Activated CD4-positive, alpha-beta T cell treated with anti-CD3 and anti-CD28 coated beads, Interleukin-2, amount 10 ng/mL, durations not matched to agents 24 days and 14 days (primary cell): ENCODE results near the gene PPP1R16B. TPM values are rescaled to one million over a fixed set of nuclear protein-coding genes. Genes with fewer than 3 reads are reported as not detected.
A peak's percentile ranks its signal among the peaks of the same experiment; 100 is the strongest.

Source experiments
- DNase-seq: peaks from one replicate; pipeline ENCODE4 v3.0.0; 2022
- H3K27ac Mint-ChIP-seq: one replicate; pipeline ENCODE4 v1.8.0; 2022; ENCODE audit warnings: mild to moderate bottlenecking, mixed read lengths
- H3K27me3 Mint-ChIP-seq: one replicate; pipeline ENCODE4 v1.8.0; 2022; ENCODE audit warnings: mixed read lengths
- H3K36me3 Mint-ChIP-seq: one replicate; pipeline ENCODE4 v1.8.0; 2022; ENCODE audit warnings: low read depth, mild to moderate bottlenecking, mixed read lengths
- H3K4me1 Mint-ChIP-seq: one replicate; pipeline ENCODE4 v1.8.0; 2021; ENCODE audit warnings: mixed read lengths
- H3K4me3 Mint-ChIP-seq: one replicate; pipeline ENCODE4 v1.8.0; 2022; ENCODE audit warnings: mild to moderate bottlenecking, moderate library complexity, mixed read lengths
- H3K9me3 Mint-ChIP-seq: one replicate; pipeline ENCODE4 v1.8.0; 2021; ENCODE audit warnings: mixed read lengths
- intact Hi-C: fragments of 100-400 bp; cut with micrococcal nuclease; formaldehyde crosslinking; loops from one replicate; pipeline ENCODE4 v1.15.1; 2023
- total RNA-seq: library from RNA; stranded (reverse); gene quantifications from 2 replicates; pipeline ENCODE4 v1.2.3, GENCODE V29; 2022

The PPP1R16B gene
- total RNA-seq, 1 donor from 2014 or later = 133 TPM

DNA sequence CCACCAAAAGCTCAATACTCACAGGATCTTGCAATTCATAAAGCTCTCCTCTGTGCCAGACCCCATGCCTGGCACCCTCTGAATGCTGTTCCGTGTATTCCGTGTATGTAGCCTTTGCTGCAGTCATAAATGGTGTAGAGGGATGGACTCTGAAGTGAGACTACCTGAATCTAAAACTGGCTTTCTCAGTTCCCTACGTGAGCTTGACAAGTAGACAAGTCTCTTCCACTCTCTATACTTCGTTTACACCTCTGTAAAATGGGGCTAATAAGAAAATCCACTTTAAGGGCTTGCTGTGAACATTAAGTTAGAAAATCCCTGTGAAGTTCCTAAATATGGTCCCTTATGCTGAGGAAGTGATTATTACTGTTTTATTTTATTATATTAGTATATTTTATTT, 31.5 kb downstream of the PPP1R16B start:
- no peak for DNase-seq
- Mint-ChIP-seq H3K9me3 (peaks cover 2% of the 10 kb centered on the region), H3K27ac (peak overlapping the region; percentile 54), H3K27me3 (no peaks in the 10 kb centered on the region), H3K36me3 (peaks cover 62% of the 10 kb centered on the region), H3K4me1 (peaks cover 56% of the 10 kb centered on the region), H3K4me3 (no peak overlapping the region)
- intact Hi-C loops = no loop called here

DNA sequence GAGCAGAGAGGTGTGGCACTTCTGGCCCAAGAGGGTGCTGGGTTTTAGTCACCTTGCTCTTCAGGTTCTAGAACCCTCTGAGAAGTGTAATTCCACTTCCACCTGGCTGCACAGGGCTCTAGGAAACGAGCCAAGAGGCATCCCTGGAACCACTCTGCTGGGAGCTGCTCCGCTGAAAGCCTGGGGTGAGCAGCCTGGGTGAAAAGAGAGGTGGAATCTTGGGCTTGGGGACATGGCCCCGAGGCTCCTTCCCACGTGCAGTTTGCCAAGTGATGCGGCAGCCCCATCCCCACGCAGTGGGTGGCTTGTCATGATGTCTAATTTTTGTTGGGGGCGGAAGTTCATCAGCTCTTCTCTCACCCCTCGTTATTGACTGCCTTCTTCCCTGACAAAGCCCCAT, 32.8 kb downstream of the PPP1R16B start:
- Mint-ChIP-seq H3K27ac (peak overlapping the region; percentile 87), H3K27me3 (no peaks in the 10 kb centered on the region), H3K4me3 (no peak overlapping the region), H3K4me1 (peaks cover 56% of the 10 kb centered on the region), H3K9me3 (no peaks in the 10 kb centered on the region), H3K36me3 (peaks cover 60% of the 10 kb centered on the region)
- DNase-seq = no peak
- intact Hi-C loops = no loop called here

GRCh38 chr20:38839563-38839962, 34.1 kb downstream of the PPP1R16B start:
- peak overlapping the region; percentile 36 for H3K4me3 Mint-ChIP-seq
- H3K4me1 Mint-ChIP-seq = peaks cover 52% of the 10 kb centered on the region
- no peaks in the 10 kb centered on the region for H3K27me3 Mint-ChIP-seq
- peak overlapping the region; percentile 87 for H3K27ac Mint-ChIP-seq
- peaks cover 61% of the 10 kb centered on the region for H3K36me3 Mint-ChIP-seq
- intact Hi-C loops = no loop called here
- no peaks in the 10 kb centered on the region for H3K9me3 Mint-ChIP-seq
- no peak for DNase-seq

DNA sequence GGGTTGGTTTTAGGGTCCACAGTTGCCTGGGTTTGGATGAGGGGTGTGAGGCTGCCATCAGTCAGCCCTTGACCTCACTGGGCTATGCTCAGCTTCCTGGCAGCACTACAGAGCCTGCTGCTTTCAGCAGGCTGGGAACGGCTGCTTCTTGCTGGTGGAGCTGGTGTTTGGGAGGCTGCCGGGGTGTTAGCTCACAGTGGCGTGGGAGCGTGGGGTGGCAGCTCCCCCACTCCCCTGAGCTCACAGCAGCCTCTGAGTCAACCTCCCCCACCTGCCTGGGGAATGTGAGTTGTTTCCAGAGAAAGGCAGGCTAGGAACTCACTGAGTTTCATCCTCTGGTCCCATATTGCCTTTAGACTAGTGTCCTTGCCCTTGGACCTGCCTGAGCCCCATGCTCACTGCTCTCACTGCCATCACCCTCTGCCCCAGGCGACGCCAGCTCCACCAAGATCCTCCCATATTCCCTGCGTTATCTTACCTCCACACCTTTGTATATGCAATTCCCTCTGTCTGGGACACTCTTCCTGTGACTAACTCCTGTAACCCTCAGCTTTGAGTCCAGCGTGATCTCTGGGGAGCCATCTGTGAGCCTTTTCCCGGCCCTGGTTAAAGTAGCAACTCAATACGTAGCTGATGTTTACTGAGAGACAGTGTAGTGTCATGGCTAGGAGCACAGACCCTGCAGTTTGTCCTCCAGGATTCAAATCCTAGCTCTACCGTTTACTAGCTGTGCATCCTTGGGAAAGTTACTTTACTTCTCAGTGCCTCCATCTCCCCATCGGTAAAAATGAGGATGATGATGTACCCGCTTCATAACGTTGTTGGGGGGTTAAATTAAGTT, 34.8 kb downstream of the PPP1R16B start:
- peaks cover 63% of the 10 kb centered on the region for H3K36me3 Mint-ChIP-seq
- peaks cover 54% of the 10 kb centered on the region for H3K4me1 Mint-ChIP-seq
- intact Hi-C loops = no loop called here
- no peaks in the 10 kb centered on the region for H3K9me3 Mint-ChIP-seq
- peak overlapping the region; percentile 36 for H3K4me3 Mint-ChIP-seq
- DNase-seq = no peak
- no peaks in the 10 kb centered on the region for H3K27me3 Mint-ChIP-seq
- peak overlapping the region; percentile 87 for H3K27ac Mint-ChIP-seq

GRCh38 chr20:38840894-38841470, 35.5 kb downstream of the PPP1R16B start:
- Mint-ChIP-seq H3K9me3 (no peaks in the 10 kb centered on the region), H3K4me3 (peak overlapping the region; percentile 74), H3K27me3 (no peaks in the 10 kb centered on the region), H3K4me1 (peaks cover 61% of the 10 kb centered on the region), H3K36me3 (peaks cover 69% of the 10 kb centered on the region), H3K27ac (peak overlapping the region; percentile 98)
- intact Hi-C loops = no loop called here
- DNase-seq = no peak

- no peaks in the 10 kb centered on the region for H3K27me3 Mint-ChIP-seq
- H3K9me3 Mint-ChIP-seq = no peaks in the 10 kb centered on the region
- H3K4me1 Mint-ChIP-seq = peaks cover 63% of the 10 kb centered on the region
- H3K4me3 Mint-ChIP-seq = peak overlapping the region; percentile 74
- no peak for DNase-seq
- intact Hi-C loops = no loop called here
- H3K27ac Mint-ChIP-seq = peak overlapping the region; percentile 98
- peaks cover 71% of the 10 kb centered on the region for H3K36me3 Mint-ChIP-seq
These were observed 36.1 kb downstream of the PPP1R16B start for GRCh38 chr20:38841570-38841969.

DNA sequence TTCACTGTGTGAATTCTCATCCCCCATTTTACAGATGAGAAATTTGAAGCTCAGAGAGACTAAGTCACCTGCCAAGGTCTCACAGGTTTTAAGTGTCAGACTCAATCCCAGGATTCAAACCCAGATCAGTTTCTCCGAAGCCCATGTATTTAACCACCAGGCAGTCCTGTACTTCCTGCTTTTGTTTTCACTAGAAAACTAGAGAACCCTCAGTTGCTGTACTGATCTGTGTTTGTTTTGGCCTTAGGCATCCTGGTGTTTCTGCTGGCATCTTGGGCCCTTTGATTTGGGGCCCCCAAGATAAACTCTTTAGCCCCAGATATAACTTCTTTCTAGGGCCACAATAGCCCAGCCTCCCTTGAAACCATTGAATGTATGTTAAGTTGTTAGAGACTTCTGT, 36.5 kb downstream of the PPP1R16B start:
- peaks cover 61% of the 10 kb centered on the region for H3K4me1 Mint-ChIP-seq
- H3K27ac Mint-ChIP-seq = peak overlapping the region; percentile 98
- H3K4me3 Mint-ChIP-seq = peak overlapping the region; percentile 74
- intact Hi-C loops = loop anchor here (2.0 kb wide), 3 partner anchors 13 to 51 kb away; partner anchors contain the start of gene PPP1R16B
- no peaks in the 10 kb centered on the region for H3K9me3 Mint-ChIP-seq
- peak; percentile 71 for DNase-seq
- H3K27me3 Mint-ChIP-seq = no peaks in the 10 kb centered on the region
- H3K36me3 Mint-ChIP-seq = peaks cover 70% of the 10 kb centered on the region

GRCh38 chr20:38842558-38842981, 37.1 kb downstream of the PPP1R16B start:
- DNase-seq = peak; percentile 73
- no peaks in the 10 kb centered on the region for H3K9me3 Mint-ChIP-seq
- H3K27ac Mint-ChIP-seq = peak overlapping the region; percentile 98
- peak overlapping the region; percentile 78 for H3K4me3 Mint-ChIP-seq
- H3K36me3 Mint-ChIP-seq = peaks cover 73% of the 10 kb centered on the region
- H3K4me1 Mint-ChIP-seq = peaks cover 65% of the 10 kb centered on the region
- H3K27me3 Mint-ChIP-seq = no peaks in the 10 kb centered on the region
- intact Hi-C loops = loop anchor here (2.0 kb wide), 3 partner anchors 14 to 50 kb away; partner anchors contain the start of gene PPP1R16B

GRCh38 chr20:38843346-38843745, 37.8 kb downstream of the PPP1R16B start:
- peaks cover 65% of the 10 kb centered on the region for H3K4me1 Mint-ChIP-seq
- no peaks in the 10 kb centered on the region for H3K27me3 Mint-ChIP-seq
- H3K27ac Mint-ChIP-seq = peak overlapping the region; percentile 98
- intact Hi-C loops = loop anchor here (1.0 to 2.0 kb wide), 6 partner anchors 10 to 49 kb away; partner anchors contain the start of gene PPP1R16B
- no peaks in the 10 kb centered on the region for H3K9me3 Mint-ChIP-seq
- DNase-seq = peak; percentile 69
- peak overlapping the region; percentile 78 for H3K4me3 Mint-ChIP-seq
- peaks cover 70% of the 10 kb centered on the region for H3K36me3 Mint-ChIP-seq

DNA sequence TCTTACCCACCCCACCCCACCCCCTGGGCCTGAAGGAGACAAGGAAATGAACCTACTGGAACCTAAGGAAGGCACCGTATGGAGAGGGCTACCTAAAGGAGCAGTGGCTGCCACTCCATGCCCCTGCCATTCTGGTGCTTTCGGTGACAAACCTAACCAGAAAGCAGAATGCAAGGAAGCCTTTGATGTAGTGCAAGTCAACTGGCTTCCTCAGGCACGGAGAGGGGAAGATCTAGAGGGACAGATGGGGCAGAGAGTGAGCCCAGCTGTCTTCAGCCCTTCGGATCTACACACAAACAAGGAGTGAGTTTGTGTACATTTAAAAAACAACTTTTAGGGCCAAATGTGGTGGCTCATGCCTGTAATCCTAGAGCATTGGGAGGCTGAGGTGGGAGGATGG, 39.5 kb downstream of the PPP1R16B start:
- Mint-ChIP-seq H3K4me3 (peak overlapping the region; percentile 73), H3K27ac (peak overlapping the region; percentile 95), H3K4me1 (peaks cover 71% of the 10 kb centered on the region), H3K36me3 (peaks cover 68% of the 10 kb centered on the region), H3K27me3 (no peaks in the 10 kb centered on the region), H3K9me3 (no peaks in the 10 kb centered on the region)
- DNase-seq = peak; percentile 74
- intact Hi-C loops = no loop called here

DNA sequence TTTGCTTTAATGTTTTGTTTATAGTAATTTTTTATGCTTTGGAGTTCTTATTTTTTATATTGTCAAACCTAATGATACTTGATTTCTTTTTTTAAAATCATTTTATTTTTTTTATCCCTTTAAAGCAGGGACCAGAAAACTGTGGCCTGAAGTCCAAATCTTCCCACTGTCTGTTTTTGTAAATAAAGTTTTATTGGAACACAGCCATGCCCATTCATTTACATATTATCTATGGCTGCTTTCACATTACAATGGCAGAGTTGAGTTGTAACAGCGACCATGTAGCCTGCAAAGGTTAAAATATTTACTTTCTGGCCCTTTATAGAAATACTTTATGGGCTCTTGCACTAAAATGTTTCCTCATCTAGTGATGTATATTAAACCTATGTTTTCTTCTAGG, 42.3 kb downstream of the PPP1R16B start:
- Mint-ChIP-seq H3K9me3 (peaks cover 3% of the 10 kb centered on the region), H3K36me3 (peaks cover 68% of the 10 kb centered on the region), H3K4me3 (no peak overlapping the region), H3K27ac (peak overlapping the region; percentile 2), H3K4me1 (peaks cover 48% of the 10 kb centered on the region), H3K27me3 (no peaks in the 10 kb centered on the region)
- intact Hi-C loops = no loop called here
- no peak for DNase-seq

- Mint-ChIP-seq H3K9me3 (peaks cover 15% of the 10 kb centered on the region), H3K4me3 (no peak overlapping the region), H3K27ac (peak overlapping the region; percentile 12), H3K4me1 (peaks cover 57% of the 10 kb centered on the region), H3K27me3 (no peaks in the 10 kb centered on the region), H3K36me3 (peaks cover 69% of the 10 kb centered on the region)
- no peak for DNase-seq
- intact Hi-C loops = no loop called here
These were observed 48.3 kb downstream of the PPP1R16B start for GRCh38 chr20:38853759-38854158.

GRCh38 chr20:38854654-38855066, 49.2 kb downstream of the PPP1R16B start:
- intact Hi-C loops = no loop called here
- peaks cover 57% of the 10 kb centered on the region for H3K4me1 Mint-ChIP-seq
- peaks cover 15% of the 10 kb centered on the region for H3K9me3 Mint-ChIP-seq
- peak overlapping the region; percentile 75 for H3K27ac Mint-ChIP-seq
- peaks cover 67% of the 10 kb centered on the region for H3K36me3 Mint-ChIP-seq
- no peaks in the 10 kb centered on the region for H3K27me3 Mint-ChIP-seq
- no peak overlapping the region for H3K4me3 Mint-ChIP-seq
- no peak for DNase-seq

DNA sequence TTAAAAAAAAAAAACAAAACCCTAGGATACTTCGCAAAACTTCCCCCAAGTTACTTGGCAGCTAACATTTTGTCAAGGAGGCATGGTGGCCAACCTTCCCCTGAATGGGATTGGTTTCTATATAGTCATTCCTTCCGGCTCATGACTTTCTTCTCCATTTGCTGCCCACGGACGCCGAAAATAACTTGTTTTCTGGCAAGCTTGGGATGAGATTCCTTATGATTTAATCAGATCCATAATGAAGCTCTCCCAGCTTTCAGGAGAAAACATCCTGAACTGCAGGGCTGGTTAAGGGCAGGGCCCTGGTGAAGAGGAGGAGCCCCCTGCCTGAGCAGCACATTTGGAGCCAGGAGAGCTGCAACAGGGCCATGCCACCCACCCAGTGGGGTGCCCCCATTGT, 49.9 kb downstream of the PPP1R16B start:
- no peaks in the 10 kb centered on the region for H3K27me3 Mint-ChIP-seq

More for the DNA sequence above, 49.9 kb downstream of the PPP1R16B start:
- peaks cover 58% of the 10 kb centered on the region for H3K4me1 Mint-ChIP-seq
- peaks cover 64% of the 10 kb centered on the region for H3K36me3 Mint-ChIP-seq
- intact Hi-C loops = no loop called here
- H3K9me3 Mint-ChIP-seq = peaks cover 15% of the 10 kb centered on the region
- peak overlapping the region; percentile 34 for H3K27ac Mint-ChIP-seq
- no peak for DNase-seq
- H3K4me3 Mint-ChIP-seq = no peak overlapping the region
